HepG2 (cell line): ENCODE results near the gene PODXL2. TPM values are rescaled to one million over a fixed set of nuclear protein-coding genes. Genes with fewer than 3 reads are reported as not detected.

Experiments
- CBFB ChIP-seq: sonication (generic); formaldehyde crosslinking; IDR thresholded peaks from 2 replicates; pipeline ENCODE4 v1.4.0; 2020; ENCODE audit warnings: missing genetic modification reagents
- CBX2 ChIP-seq, 2 experiments: fragments of 200-600 bp in 1 of 2; sonication (generic); formaldehyde crosslinking in 1 of 2; IDR thresholded peaks; 2 replicates each; pipeline versions ENCODE4 v1.7.0 to v1.8.1; 2018 to 2022; ENCODE audit warnings: low read depth in 2 of 2, low read length in 1 of 2, mild to moderate bottlenecking in 1 of 2, missing genetic modification reagents in 1 of 2
- MED8 ChIP-seq: sonication (generic); formaldehyde crosslinking; IDR thresholded peaks from 2 replicates; pipeline ENCODE4 v1.8.1; 2023; ENCODE audit warnings: mild to moderate bottlenecking, missing genetic modification reagents; ENCODE audit not compliant: insufficient replicate concordance
- RFXAP ChIP-seq: sonication (generic); formaldehyde crosslinking; IDR thresholded peaks from 2 replicates; pipeline ENCODE4 v1.4.0; 2020; ENCODE audit warnings: missing genetic modification reagents, borderline replicate concordance
- SUZ12 ChIP-seq: fragments of 150-350 bp; IDR thresholded peaks from 2 replicates; pipeline ENCODE4 v1.6.1; 2014; ENCODE audit warnings: low read depth, low read length
- ZEB1 ChIP-seq: IDR thresholded peaks from 2 replicates; pipeline ENCODE4 v1.6.1; 2012; ENCODE audit warnings: mild to moderate bottlenecking, low read depth, inconsistent platforms; ENCODE audit not compliant: insufficient replicate concordance
- ZFP1 ChIP-seq: IDR thresholded peaks from 2 replicates; pipeline ENCODE4 v1.6.1; 2016
- ZKSCAN5 ChIP-seq: sonication (generic); formaldehyde crosslinking; IDR thresholded peaks from 2 replicates; pipeline ENCODE4 v1.5.1; 2020; ENCODE audit warnings: mild to moderate bottlenecking, missing genetic modification reagents
- ZNF205 ChIP-seq: IDR thresholded peaks from 2 replicates; pipeline ENCODE4 v1.6.1; 2018; ENCODE audit warnings: missing biosample characterization, missing genetic modification reagents
- ZNF260 ChIP-seq: sonication (generic); formaldehyde crosslinking; IDR thresholded peaks from 2 replicates; pipeline ENCODE4 v1.4.0; 2020; ENCODE audit warnings: missing genetic modification reagents, low read depth, mild to moderate bottlenecking, borderline replicate concordance
- ZNF343 ChIP-seq: sonication (generic); formaldehyde crosslinking; IDR thresholded peaks from 2 replicates; pipeline ENCODE4 v1.4.0; 2020; ENCODE audit warnings: mild to moderate bottlenecking, missing genetic modification reagents
- polyA plus RNA-seq, 8 experiments: library from polyadenylated mRNA; depleted of rRNA in 3 of 8; stranded (reverse) in 7 of 8; unstranded in 1 of 8; fragments of >200 nt; fragmentation: Illumina TruSeq in 4 of 8; extraction: Trizol in 4 of 8; gene quantifications; 2 replicates each; pipeline versions ENCODE4 v1.2.1 to v1.2.3, GENCODE V29; 2011 to 2016; ENCODE audit warnings: low read depth in 4 of 8, missing spikeins in 1 of 8, mixed read lengths in 1 of 8; ENCODE audit not compliant: insufficient read depth in 1 of 8
- total RNA-seq, 5 experiments: library from RNA; depleted of rRNA; stranded (reverse); fragments of >200 nt; fragmentation: Illumina TruSeq; extraction: Trizol; gene quantifications; 2 replicates each; pipeline ENCODE4 v1.2.3, GENCODE V29; 2016; ENCODE audit warnings: low read depth in 1 of 5
- TF ChIP-seq, protein P1 (sequence below), 2 experiments: fragments of 450-650 bp in 1 of 2; sonication (generic) in 1 of 2; formaldehyde crosslinking in 1 of 2; IDR thresholded peaks; 2 replicates each; pipeline versions ENCODE4 v1.6.1 to v1.8.0; 2016 to 2022; ENCODE audit warnings: antibody characterized with exemption in 1 of 2, mild to moderate bottlenecking in 1 of 2, missing genetic modification reagents in 1 of 2
- TF ChIP-seq, protein P2 (sequence below): sonication (generic); formaldehyde crosslinking; IDR thresholded peaks from 2 replicates; pipeline ENCODE4 v1.5.0; 2020; ENCODE audit warnings: missing genetic modification reagents, mild to moderate bottlenecking, borderline replicate concordance
- TF ChIP-seq, protein P3 (sequence below): sonication (generic); formaldehyde crosslinking; IDR thresholded peaks from 2 replicates; pipeline ENCODE4 v1.4.0; 2020; ENCODE audit warnings: missing genetic modification reagents

The PODXL2 gene
- total and polyA plus RNA-seq, 2 of the 13 experiments (the other 11 are each of a cell fraction or from before 2014, with no cell fraction given): 20.4 to 25.1 TPM

DNA sequence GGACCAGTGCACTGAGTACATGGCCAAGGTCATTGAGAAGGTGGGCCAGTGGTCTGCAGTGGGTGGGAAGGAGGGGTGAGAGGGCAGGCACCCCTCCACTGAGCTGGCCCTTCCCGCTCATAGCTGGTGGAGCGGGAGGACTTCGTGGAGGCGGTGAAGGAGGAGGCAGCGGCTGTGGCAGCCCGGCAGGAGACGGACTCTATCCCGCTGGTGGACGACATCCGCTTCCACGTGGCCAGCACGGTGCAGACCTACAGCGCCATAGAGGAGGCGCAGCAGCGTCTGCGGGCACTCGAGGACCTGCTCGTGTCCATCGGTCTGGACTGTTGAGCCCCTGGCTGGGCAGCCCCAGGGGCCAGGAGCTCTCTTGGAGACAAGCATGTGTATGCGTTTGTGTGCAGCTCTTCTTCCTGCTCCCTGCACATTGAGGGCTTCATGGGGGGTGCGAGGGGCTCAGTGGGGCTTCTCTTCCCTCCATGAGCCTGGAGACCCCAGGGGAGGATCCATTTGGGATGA, 51.2 kb downstream of the PODXL2 start (continued):
- TF ChIP-seq, protein P1, sequence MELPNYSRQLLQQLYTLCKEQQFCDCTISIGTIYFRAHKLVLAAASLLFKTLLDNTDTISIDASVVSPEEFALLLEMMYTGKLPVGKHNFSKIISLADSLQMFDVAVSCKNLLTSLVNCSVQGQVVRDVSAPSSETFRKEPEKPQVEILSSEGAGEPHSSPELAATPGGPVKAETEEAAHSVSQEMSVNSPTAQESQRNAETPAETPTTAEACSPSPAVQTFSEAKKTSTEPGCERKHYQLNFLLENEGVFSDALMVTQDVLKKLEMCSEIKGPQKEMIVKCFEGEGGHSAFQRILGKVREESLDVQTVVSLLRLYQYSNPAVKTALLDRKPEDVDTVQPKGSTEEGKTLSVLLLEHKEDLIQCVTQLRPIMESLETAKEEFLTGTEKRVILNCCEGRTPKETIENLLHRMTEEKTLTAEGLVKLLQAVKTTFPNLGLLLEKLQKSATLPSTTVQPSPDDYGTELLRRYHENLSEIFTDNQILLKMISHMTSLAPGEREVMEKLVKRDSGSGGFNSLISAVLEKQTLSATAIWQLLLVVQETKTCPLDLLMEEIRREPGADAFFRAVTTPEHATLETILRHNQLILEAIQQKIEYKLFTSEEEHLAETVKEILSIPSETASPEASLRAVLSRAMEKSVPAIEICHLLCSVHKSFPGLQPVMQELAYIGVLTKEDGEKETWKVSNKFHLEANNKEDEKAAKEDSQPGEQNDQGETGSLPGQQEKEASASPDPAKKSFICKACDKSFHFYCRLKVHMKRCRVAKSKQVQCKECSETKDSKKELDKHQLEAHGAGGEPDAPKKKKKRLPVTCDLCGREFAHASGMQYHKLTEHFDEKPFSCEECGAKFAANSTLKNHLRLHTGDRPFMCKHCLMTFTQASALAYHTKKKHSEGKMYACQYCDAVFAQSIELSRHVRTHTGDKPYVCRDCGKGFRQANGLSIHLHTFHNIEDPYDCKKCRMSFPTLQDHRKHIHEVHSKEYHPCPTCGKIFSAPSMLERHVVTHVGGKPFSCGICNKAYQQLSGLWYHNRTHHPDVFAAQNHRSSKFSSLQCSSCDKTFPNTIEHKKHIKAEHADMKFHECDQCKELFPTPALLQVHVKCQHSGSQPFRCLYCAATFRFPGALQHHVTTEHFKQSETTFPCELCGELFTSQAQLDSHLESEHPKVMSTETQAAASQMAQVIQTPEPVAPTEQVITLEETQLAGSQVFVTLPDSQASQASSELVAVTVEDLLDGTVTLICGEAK (IDR thresholded peaks at IDR 0.05): no peak
- TF ChIP-seq, protein P1 (CRISPR knock-in tag; IDR thresholded peaks at IDR 0.05): no peak
- TF ChIP-seq MED8 (CRISPR knock-in tag) (no peak), CBFB (CRISPR knock-in tag) (no peak), ZKSCAN5 (CRISPR knock-in tag) (no peak), ZNF205 (CRISPR knock-in tag) (no peak), ZNF343 (no peak), ZFP1 (CRISPR knock-in tag) (no peak), ZNF260 (CRISPR knock-in tag) (no peak), CBX2 (IDR thresholded peaks at IDR 0.05; ENCODE audit: low read depth, low read length) (no peak), CBX2 (CRISPR knock-in tag; IDR thresholded peaks at IDR 0.05; ENCODE audit: low read depth) (no peak), SUZ12 (no peak), RFXAP (CRISPR knock-in tag) (no peak), ZEB1 (no peak)
- TF ChIP-seq, protein P2, sequence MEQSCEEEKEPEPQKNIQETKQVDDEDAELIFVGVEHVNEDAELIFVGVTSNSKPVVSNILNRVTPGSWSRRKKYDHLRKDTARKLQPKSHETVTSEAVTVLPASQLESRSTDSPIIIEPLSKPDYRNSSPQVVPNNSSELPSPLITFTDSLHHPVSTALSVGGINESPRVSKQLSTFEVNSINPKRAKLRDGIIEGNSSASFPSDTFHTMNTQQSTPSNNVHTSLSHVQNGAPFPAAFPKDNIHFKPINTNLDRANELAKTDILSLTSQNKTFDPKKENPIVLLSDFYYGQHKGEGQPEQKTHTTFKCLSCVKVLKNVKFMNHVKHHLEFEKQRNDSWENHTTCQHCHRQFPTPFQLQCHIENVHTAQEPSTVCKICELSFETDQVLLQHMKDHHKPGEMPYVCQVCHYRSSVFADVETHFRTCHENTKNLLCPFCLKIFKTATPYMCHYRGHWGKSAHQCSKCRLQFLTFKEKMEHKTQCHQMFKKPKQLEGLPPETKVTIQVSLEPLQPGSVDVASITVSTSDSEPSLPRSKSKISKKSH (CRISPR knock-in tag): no peak
- TF ChIP-seq, protein P3, sequence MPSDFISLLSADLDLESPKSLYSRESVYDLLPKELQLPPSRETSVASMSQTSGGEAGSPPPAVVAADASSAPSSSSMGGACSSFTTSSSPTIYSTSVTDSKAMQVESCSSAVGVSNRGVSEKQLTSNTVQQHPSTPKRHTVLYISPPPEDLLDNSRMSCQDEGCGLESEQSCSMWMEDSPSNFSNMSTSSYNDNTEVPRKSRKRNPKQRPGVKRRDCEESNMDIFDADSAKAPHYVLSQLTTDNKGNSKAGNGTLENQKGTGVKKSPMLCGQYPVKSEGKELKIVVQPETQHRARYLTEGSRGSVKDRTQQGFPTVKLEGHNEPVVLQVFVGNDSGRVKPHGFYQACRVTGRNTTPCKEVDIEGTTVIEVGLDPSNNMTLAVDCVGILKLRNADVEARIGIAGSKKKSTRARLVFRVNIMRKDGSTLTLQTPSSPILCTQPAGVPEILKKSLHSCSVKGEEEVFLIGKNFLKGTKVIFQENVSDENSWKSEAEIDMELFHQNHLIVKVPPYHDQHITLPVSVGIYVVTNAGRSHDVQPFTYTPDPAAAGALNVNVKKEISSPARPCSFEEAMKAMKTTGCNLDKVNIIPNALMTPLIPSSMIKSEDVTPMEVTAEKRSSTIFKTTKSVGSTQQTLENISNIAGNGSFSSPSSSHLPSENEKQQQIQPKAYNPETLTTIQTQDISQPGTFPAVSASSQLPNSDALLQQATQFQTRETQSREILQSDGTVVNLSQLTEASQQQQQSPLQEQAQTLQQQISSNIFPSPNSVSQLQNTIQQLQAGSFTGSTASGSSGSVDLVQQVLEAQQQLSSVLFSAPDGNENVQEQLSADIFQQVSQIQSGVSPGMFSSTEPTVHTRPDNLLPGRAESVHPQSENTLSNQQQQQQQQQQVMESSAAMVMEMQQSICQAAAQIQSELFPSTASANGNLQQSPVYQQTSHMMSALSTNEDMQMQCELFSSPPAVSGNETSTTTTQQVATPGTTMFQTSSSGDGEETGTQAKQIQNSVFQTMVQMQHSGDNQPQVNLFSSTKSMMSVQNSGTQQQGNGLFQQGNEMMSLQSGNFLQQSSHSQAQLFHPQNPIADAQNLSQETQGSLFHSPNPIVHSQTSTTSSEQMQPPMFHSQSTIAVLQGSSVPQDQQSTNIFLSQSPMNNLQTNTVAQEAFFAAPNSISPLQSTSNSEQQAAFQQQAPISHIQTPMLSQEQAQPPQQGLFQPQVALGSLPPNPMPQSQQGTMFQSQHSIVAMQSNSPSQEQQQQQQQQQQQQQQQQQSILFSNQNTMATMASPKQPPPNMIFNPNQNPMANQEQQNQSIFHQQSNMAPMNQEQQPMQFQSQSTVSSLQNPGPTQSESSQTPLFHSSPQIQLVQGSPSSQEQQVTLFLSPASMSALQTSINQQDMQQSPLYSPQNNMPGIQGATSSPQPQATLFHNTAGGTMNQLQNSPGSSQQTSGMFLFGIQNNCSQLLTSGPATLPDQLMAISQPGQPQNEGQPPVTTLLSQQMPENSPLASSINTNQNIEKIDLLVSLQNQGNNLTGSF: no peak
